Parathyroid adenoma (tissue), 2 donors: Measurements from ENCODE around the gene KIRREL3.
A peak's percentile ranks its signal among the peaks of the same experiment; 100 is the strongest.

Experiments used
- H2AFZ ChIP-seq: fragments of 300-600 bp; sonication (generic); one replicate; pipeline ENCODE4 v1.7.0; 2017; ENCODE audit warnings: antibody characterized with exemption, mild to moderate bottlenecking
- H3K27ac ChIP-seq: fragments of 300-600 bp; sonication (generic); one replicate; pipeline ENCODE4 v1.7.0; 2017
- H3K27me3 ChIP-seq: fragments of 300-600 bp; sonication (generic); one replicate; pipeline ENCODE4 v1.7.0; 2017; ENCODE audit warnings: low read length; ENCODE audit not compliant: control insufficient read depth, insufficient read depth
- H3K36me3 ChIP-seq: fragments of 300-600 bp; sonication (generic); one replicate; pipeline ENCODE4 v1.7.0; 2017; ENCODE audit warnings: low read length; ENCODE audit not compliant: control insufficient read depth, insufficient read depth
- H3K4me1 ChIP-seq: fragments of 300-600 bp; sonication (generic); one replicate; pipeline ENCODE4 v1.7.0; 2017; ENCODE audit warnings: control low read depth
- H3K4me2 ChIP-seq: fragments of 300-600 bp; sonication (generic); one replicate; pipeline ENCODE4 v1.7.0; 2017; ENCODE audit warnings: low read length
- H3K4me3 ChIP-seq: fragments of 300-600 bp; sonication (generic); one replicate; pipeline ENCODE4 v1.7.0; 2017; ENCODE audit warnings: low read depth, low read length
- H3K79me2 ChIP-seq: fragments of 300-600 bp; sonication (generic); one replicate; pipeline ENCODE4 v1.7.0; 2017; ENCODE audit warnings: control low read depth
- H3K9ac ChIP-seq: fragments of 300-600 bp; sonication (generic); one replicate; pipeline ENCODE4 v1.7.0; 2017; ENCODE audit warnings: mild to moderate bottlenecking
- H3K9me3 ChIP-seq: fragments of 300-600 bp; sonication (generic); one replicate; pipeline ENCODE4 v1.7.0; 2017; ENCODE audit warnings: low read length; ENCODE audit not compliant: control insufficient read depth
- TF ChIP-seq, protein P1 (sequence below): fragments of 300-600 bp; sonication (generic); IDR thresholded peaks from one replicate; pipeline ENCODE4 v1.7.0; 2017; ENCODE audit warnings: antibody characterized with exemption, mild to moderate bottlenecking
- donor health status: primary hyperparathyroidism.

KIRREL3 gene

DNA sequence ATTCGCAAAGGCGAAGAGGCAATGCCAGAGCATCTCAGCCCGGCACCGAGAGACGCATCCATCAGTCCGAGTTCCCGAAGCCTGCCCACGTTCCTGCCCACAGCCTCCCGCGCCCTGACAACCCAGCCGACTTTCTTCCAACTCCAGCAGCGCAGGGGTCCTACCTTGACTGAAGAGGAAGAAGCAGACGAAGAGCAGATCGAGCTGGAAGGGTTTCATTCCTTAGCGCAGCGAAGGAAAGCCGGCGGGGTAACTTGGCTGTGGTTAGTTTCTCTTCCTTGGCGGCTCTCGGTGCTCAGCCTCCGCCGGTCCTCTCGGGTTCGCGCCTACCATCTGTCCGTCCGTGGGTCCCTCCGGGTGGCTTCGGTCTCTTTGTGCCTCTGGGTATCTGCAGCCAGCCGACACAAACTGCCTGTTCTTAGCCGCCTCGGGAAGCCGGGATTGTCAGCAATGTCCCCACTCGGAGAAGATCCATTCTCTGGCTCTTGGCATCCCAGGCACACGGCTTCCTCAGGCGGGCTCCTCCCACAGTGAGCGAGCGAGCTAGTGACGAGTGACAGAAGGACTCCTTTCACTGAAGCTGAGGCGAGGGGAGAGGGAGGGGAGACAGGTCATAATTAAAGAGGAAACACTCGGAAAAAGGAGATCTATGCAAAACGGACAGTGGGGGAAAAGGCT is at the start of gene KIRREL3:
Gene KIRREL3 (minus strand): TSS at position 480 of the 678 bp plus-strand sequence.
- H3K27ac ChIP-seq = no peak within 1 kb of the TSS
- no peak within 1 kb of the TSS for H3K4me3 ChIP-seq
- H3K9me3 ChIP-seq = no peaks in the 10 kb centered on the region
- no peaks in the 10 kb centered on the region for H3K4me1 ChIP-seq
- peak within 1 kb of the TSS; percentile 53 for H3K4me2 ChIP-seq
- TF ChIP-seq, protein P1, sequence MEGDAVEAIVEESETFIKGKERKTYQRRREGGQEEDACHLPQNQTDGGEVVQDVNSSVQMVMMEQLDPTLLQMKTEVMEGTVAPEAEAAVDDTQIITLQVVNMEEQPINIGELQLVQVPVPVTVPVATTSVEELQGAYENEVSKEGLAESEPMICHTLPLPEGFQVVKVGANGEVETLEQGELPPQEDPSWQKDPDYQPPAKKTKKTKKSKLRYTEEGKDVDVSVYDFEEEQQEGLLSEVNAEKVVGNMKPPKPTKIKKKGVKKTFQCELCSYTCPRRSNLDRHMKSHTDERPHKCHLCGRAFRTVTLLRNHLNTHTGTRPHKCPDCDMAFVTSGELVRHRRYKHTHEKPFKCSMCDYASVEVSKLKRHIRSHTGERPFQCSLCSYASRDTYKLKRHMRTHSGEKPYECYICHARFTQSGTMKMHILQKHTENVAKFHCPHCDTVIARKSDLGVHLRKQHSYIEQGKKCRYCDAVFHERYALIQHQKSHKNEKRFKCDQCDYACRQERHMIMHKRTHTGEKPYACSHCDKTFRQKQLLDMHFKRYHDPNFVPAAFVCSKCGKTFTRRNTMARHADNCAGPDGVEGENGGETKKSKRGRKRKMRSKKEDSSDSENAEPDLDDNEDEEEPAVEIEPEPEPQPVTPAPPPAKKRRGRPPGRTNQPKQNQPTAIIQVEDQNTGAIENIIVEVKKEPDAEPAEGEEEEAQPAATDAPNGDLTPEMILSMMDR = no peak
- H3K36me3 ChIP-seq = no peaks in the 10 kb centered on the region
- H2AFZ ChIP-seq = no peak within 1 kb of the TSS
- no peaks in the 10 kb centered on the region for H3K79me2 ChIP-seq
- H3K9ac ChIP-seq = no peak within 1 kb of the TSS
- H3K27me3 ChIP-seq = no peaks in the 10 kb centered on the region

DNA sequence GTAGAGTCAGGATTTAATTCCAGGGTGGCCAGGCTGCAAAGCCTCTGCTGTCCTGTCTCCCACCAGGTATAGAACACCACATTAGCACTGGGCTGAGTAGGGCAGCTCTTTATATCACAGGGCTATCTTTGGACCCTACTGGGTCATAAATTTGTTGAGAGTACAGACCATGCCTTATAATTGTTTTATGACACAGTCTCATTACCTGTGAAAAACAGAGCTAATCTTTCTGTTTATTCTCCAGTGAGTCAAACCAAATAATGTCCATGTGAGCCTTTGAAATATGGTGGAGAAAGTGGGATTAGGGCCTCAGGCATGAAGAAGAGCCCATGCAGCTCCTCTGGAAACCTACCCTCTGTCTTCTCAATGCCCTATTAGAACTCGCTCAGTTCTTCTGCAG is 49.6 kb upstream of the KIRREL3 start:
- Histone ChIP-seq H3K27me3 (no peaks in the 10 kb centered on the region), H3K27ac (no peak overlapping the region), H3K4me3 (no peak overlapping the region), H3K9ac (no peak overlapping the region), H3K36me3 (no peaks in the 10 kb centered on the region), H2AFZ (no peak overlapping the region), H3K9me3 (no peaks in the 10 kb centered on the region), H3K4me2 (no peak overlapping the region), H3K79me2 (no peaks in the 10 kb centered on the region), H3K4me1 (no peaks in the 10 kb centered on the region)
- TF ChIP-seq, protein P1 = no peak

DNA sequence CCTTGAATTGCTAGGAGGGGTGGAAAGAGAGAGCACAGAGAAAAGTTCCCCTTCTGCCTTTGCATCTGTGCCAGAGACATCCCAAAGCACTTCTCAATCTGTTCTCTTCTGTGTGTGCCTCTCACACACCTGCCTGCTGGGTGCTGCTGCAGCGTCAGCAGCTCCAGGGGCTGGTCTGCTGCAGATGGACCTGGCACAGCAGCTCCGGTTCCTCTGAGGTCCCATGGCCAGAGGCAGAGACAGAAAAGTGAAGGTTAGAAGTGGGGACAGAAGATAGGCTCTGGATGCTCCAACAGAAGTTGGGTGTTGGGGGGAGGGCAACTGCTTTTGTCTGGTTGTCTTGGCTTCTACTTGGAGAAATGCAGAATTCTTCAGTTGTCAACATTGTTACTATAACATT is 48.9 kb upstream of the KIRREL3 start:
- TF ChIP-seq, protein P1 = no peak
- H3K27ac ChIP-seq = no peak overlapping the region
- H2AFZ ChIP-seq = no peak overlapping the region
- H3K36me3 ChIP-seq = no peaks in the 10 kb centered on the region
- H3K4me1 ChIP-seq = no peaks in the 10 kb centered on the region
- no peak overlapping the region for H3K4me3 ChIP-seq
- H3K9ac ChIP-seq = no peak overlapping the region
- no peak overlapping the region for H3K4me2 ChIP-seq
- H3K9me3 ChIP-seq = no peaks in the 10 kb centered on the region
- H3K27me3 ChIP-seq = no peaks in the 10 kb centered on the region
- H3K79me2 ChIP-seq = no peaks in the 10 kb centered on the region

DNA sequence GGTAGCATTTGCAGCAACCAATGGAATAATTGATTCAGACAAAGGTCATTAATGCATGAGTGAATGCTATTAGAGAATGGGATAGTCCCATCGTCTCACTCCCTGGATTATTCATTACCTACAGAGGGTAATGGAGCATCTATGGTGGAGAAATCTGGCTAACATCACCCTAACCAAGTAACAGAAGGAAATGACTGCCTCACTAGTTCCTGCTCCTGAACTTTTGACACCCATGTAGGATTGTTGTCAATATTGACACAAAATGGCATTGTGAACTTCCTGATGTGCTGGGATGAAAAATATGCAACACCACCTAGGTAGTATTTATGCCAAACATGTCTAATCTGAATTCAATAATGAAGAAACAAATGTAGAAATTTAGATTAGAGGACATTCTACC is 44.0 kb upstream of the KIRREL3 start:
- Histone ChIP-seq H3K4me2 (no peak overlapping the region), H3K27ac (no peak overlapping the region), H3K36me3 (no peaks in the 10 kb centered on the region), H3K79me2 (no peaks in the 10 kb centered on the region), H3K4me3 (no peak overlapping the region), H2AFZ (no peak overlapping the region), H3K9ac (no peak overlapping the region), H3K9me3 (no peaks in the 10 kb centered on the region), H3K27me3 (no peaks in the 10 kb centered on the region), H3K4me1 (no peaks in the 10 kb centered on the region)
- TF ChIP-seq, protein P1 = no peak

DNA sequence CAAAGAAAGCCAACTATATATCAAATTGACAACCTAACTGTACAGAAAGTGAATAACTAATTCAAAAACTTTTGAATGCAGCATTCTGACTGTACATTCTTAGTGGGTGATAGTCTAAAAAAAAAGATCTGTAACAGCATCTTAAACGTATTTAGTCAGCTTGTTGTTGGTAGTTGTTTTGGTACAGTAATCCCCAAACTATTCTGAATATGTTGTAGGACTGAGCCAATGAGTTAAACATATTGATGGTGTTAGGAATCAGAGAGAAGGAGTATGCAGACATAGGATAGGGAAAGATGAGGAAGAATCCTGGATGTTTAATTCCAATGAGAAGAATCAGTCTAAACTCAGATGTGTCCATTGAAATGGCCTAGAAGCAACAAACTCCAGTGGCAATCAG is 41.9 kb upstream of the KIRREL3 start:
- Histone ChIP-seq H3K4me1 (no peaks in the 10 kb centered on the region), H3K4me3 (no peak overlapping the region)
- TF ChIP-seq, protein P1 = no peak

More for the DNA sequence above, 41.9 kb upstream of the KIRREL3 start:
- Histone ChIP-seq H3K9me3 (no peaks in the 10 kb centered on the region), H3K27ac (no peak overlapping the region), H3K4me2 (no peak overlapping the region), H2AFZ (no peak overlapping the region), H3K9ac (no peak overlapping the region), H3K79me2 (no peaks in the 10 kb centered on the region), H3K27me3 (no peaks in the 10 kb centered on the region), H3K36me3 (no peaks in the 10 kb centered on the region)
